HFFc6 (cell line): ENCODE results near the gene CXXC5. TPM values are rescaled to one million over a fixed set of nuclear protein-coding genes. Genes with fewer than 3 reads are reported as not detected.

Source experiments
- DNase-seq: peaks from one replicate; pipeline ENCODE4 v3.0.0-alpha.2; 2018
- H3K27ac Mint-ChIP-seq: 2 replicates; pipeline ENCODE4 v1.8.0; 2020; ENCODE audit warnings: mild to moderate bottlenecking, mixed read lengths
- H3K27me3 Mint-ChIP-seq: 2 replicates; pipeline ENCODE4 v1.8.0; 2021; ENCODE audit warnings: mild to moderate bottlenecking, moderate library complexity, mixed read lengths; ENCODE audit not compliant: insufficient read depth
- H3K36me3 Mint-ChIP-seq: 2 replicates; pipeline ENCODE4 v1.8.0; 2021; ENCODE audit warnings: low read depth, mixed read lengths
- H3K4me1 Mint-ChIP-seq: 2 replicates; pipeline ENCODE4 v1.8.0; 2020; ENCODE audit warnings: low read depth, mixed read lengths
- H3K4me3 Mint-ChIP-seq: 2 replicates; pipeline ENCODE4 v1.8.0; 2020; ENCODE audit warnings: mild to moderate bottlenecking, moderate library complexity, mixed read lengths
- H3K9me3 Mint-ChIP-seq: 2 replicates; pipeline ENCODE4 v1.8.0; 2020; ENCODE audit warnings: mild to moderate bottlenecking, mixed read lengths
- total RNA-seq, 6 experiments: library from RNA; stranded (reverse); fragmentation: NEBNext Ultra II Directional; extraction: Animal tissue kit (Norgen Biotek cat#: 25700); gene quantifications; 2 replicates in 1 of 6; 3 replicates in 5 of 6; pipeline ENCODE4 v1.2.3, GENCODE V29; 2021
- TF ChIP-seq, protein P1 (sequence below): fragments of 200-600 bp; sonication (generic); IDR thresholded peaks from 2 replicates; pipeline ENCODE4 v1.5.0; 2021; ENCODE audit warnings: antibody characterized with exemption, mild to moderate bottlenecking

The CXXC5 gene
- total RNA-seq, 6 experiments from 2014 or later, result 46.4 to 58.5 (median 49.2) TPM

DNA sequence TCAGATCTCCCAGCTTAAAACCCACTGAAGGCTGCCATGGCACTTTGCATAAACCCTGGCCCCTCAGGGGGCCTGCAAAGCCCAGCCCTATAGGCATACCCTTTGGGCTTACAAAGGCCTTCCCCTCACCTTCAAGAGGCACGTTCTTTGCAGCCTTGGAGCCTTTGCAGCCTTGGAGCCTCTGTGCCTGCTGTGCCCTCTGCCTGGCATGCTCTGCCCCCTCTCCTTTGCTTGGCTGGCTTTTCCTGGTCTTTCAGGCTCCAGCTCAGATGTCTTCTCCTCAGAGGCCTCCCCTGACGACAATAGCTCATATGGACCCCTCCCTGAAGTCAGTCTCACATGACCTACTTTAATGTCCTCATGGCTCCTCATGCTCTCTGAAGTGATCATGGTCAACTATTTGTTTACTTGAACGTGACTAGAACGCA is 60.3 kb downstream of the CXXC5 start:
- DNase-seq, result no peak
- H3K27me3 Mint-ChIP-seq, result peaks cover 5% of the 10 kb centered on the region
- TF ChIP-seq, protein P1, sequence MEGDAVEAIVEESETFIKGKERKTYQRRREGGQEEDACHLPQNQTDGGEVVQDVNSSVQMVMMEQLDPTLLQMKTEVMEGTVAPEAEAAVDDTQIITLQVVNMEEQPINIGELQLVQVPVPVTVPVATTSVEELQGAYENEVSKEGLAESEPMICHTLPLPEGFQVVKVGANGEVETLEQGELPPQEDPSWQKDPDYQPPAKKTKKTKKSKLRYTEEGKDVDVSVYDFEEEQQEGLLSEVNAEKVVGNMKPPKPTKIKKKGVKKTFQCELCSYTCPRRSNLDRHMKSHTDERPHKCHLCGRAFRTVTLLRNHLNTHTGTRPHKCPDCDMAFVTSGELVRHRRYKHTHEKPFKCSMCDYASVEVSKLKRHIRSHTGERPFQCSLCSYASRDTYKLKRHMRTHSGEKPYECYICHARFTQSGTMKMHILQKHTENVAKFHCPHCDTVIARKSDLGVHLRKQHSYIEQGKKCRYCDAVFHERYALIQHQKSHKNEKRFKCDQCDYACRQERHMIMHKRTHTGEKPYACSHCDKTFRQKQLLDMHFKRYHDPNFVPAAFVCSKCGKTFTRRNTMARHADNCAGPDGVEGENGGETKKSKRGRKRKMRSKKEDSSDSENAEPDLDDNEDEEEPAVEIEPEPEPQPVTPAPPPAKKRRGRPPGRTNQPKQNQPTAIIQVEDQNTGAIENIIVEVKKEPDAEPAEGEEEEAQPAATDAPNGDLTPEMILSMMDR, result no peak
- no peak overlapping the region for H3K4me3 Mint-ChIP-seq
- H3K27ac Mint-ChIP-seq, result peak overlapping the region; percentile 75
- peaks cover 20% of the 10 kb centered on the region for H3K4me1 Mint-ChIP-seq
- H3K9me3 Mint-ChIP-seq, result no peaks in the 10 kb centered on the region
- H3K36me3 Mint-ChIP-seq, result no peaks in the 10 kb centered on the region

DNA sequence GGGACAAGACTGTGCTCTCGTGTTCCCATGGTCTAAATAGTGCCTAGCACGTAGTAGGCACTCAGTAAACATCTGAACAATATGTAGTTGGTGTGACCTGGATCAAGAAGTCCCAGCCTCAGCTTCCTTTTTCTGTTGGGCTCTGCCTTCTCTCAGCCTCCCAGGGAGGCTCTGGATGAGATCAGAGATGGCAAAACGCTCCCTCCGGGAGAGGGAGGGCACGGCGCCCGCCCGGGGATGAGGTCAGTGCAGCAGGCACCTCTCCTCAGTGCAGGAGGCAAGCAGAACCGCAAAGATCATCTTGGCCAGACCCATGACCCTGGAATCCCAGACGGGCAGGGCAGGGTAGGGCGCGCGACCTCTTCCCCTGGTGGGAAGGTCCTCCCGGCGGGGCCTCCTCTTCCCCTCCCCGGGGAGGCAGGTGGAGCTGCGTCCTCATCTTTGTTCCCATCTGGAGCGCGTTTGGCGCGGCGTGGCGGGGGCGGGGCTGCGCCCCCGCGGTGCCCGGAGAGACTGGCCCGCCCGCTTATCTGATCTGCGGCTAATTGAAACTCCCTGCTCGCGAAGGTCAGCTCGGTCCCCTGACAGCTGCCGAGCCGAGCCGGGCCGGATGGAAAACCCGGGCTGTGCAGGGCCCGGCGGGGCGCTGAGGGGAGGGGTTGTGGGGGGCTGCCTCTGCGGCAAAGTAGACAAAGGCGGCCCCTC is 60.9 kb downstream of the CXXC5 start:
- no peaks in the 10 kb centered on the region for H3K9me3 Mint-ChIP-seq
- H3K4me1 Mint-ChIP-seq, result peaks cover 20% of the 10 kb centered on the region
- H3K4me3 Mint-ChIP-seq, result peak overlapping the region; percentile 70
- peak; percentile 75 for DNase-seq
- peaks cover 5% of the 10 kb centered on the region for H3K27me3 Mint-ChIP-seq
- H3K36me3 Mint-ChIP-seq, result no peaks in the 10 kb centered on the region
- TF ChIP-seq, protein P1, result no peak
- H3K27ac Mint-ChIP-seq, result peak overlapping the region; percentile 75

DNA sequence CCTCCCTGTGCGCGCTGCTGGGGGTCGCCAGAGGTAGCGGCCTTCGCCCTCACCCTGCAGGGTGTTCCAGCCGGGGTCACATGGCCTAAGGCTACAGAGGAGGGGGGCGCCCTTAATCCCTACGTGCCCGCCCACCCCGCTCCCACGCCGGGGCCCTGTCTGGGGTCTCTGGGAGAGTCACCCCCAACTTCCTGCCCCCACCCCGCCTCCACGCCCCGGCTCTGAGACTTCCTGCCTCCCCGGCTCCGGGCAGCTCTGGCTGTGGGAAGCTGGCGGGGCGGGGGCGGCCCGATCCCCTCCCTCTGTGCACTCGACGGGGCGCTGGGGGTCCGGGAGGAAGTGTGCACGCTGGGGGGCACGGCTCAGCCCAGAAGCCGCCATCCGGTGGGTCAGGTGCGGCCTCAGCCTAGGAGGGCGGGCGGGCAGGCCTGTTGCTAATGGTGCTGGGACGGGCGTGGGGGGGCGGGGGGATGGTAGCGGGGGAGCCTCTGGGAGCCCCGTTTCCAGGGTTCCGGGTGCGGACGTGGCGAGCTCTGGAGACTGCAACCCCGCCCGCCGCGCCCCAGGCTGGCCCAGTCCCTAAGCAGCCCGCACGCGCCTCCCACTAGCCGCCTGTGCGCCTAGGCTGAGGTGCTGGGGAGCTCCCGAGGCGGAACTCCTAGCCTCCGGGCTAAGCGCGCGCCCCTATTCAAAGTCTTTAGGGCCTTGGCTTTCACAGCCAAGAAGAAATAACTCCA is 61.6 kb downstream of the CXXC5 start:
- 0 out of 2 replicates have a peak overlapping the region, but pooled peaks have one; percentile 77 for H3K27ac Mint-ChIP-seq
- H3K27me3 Mint-ChIP-seq, result peaks cover 5% of the 10 kb centered on the region
- peaks cover 20% of the 10 kb centered on the region for H3K4me1 Mint-ChIP-seq
- no peaks in the 10 kb centered on the region for H3K36me3 Mint-ChIP-seq
- TF ChIP-seq, protein P1, result no peak
- no peaks in the 10 kb centered on the region for H3K9me3 Mint-ChIP-seq
- H3K4me3 Mint-ChIP-seq, result peak overlapping the region; percentile 75; the same call in 1 of the 2 replicates
- DNase-seq, result no peak

DNA sequence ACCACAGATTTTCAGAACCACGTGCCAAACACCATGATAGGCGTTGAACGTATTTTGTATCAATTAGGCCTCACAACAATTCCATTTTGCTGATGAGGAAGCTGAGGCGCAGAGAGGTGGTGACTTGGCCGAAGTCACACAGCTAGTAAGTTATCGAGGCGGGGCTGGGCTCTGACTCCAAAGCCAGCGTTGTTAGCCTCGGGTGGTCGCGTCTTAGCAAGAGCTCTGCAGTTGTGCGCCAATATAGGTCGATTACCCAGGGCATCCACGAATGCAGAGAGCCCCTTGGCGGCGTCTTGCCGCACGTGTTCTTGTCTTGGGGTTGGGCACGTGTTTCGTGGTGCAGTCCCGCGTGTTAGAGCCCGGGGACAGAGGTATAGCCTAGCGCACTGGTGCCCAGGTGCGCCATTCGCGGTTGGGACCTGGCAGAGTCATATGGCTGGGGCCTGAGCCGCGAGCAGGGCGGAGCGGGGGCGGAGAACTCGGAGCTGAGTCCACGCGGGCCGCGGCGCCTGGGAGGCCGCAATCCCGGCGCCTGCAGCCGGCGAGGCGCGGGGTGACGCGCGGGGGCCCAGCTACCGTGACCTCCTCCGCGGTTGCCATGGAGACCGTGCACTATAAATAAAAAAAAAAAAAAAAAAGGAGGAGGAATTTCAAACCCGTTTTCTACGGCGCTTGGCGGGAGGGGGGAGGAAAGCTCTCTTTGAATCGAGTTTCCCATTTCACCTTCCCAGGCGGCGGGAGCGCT is 62.3 kb downstream of the CXXC5 start:
- TF ChIP-seq, protein P1, result no peak
- Mint-ChIP-seq H3K9me3 (no peaks in the 10 kb centered on the region), H3K4me1 (peaks cover 20% of the 10 kb centered on the region), H3K27ac (peak overlapping the region; percentile 77), H3K36me3 (no peaks in the 10 kb centered on the region), H3K4me3 (peak overlapping the region; percentile 75), H3K27me3 (peaks cover 3% of the 10 kb centered on the region)
- peak; percentile 60 for DNase-seq

DNA sequence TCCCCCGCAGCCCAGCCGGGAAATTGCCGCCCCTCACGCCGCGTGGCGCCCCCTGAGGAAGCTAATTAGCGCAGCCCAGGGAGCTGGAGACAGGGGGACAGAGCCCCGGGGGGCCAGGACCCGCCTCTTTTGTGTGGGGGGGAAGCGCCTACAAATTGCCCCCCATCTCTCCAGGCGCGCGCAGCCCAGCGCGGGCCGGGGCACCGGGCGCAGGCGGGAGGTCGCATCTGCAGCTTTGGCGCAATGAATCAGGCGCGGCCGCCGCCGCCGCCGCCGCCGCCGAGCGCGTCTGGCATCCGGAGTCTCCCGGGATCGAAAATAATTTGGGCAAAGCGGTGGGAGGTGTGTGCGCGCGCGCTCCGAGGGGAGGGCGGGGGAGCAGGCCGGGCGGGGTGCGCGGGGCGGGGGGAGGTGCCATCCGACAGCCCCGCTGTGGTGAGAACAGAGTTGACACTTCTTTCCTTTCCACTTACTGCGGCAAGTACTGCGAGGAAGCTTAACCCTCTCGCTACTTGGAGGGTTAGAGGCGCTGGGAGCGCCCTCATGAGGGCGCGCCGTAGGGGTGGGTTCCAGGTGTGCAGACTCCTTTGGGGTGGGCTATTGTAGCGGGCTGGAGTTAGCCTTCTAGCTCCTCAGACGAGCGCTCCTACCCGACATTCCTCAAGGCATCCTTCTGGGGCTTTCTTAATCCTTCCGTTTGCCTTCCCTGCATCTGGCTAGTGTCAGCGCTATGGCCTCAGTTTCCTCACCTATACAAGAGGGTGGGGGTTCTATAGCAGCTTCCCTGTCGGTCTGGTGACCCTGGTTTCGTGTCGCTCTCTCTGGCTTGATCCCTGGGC is 63.1 kb downstream of the CXXC5 start:
- no peaks in the 10 kb centered on the region for H3K36me3 Mint-ChIP-seq
- no peaks in the 10 kb centered on the region for H3K9me3 Mint-ChIP-seq
- TF ChIP-seq, protein P1, result peak; percentile 52; the same call in 1 of the 2 replicates
- peaks cover 20% of the 10 kb centered on the region for H3K4me1 Mint-ChIP-seq
- peaks cover 3% of the 10 kb centered on the region for H3K27me3 Mint-ChIP-seq
- H3K4me3 Mint-ChIP-seq, result peak overlapping the region; percentile 71
- peak overlapping the region; percentile 77; the same call in 1 of the 2 replicates for H3K27ac Mint-ChIP-seq
- no peak for DNase-seq
